NCI-H2196 (cell line): ENCODE measurements around the gene PTTG2.
"Not testable (repeated sequence)": the region's sequence is repeated elsewhere in the genome, so short reads cannot be mapped to it uniquely, and the experiment has no call there.

Experiments
- DNase-seq: peaks from one replicate; lab custom pipeline; 2025; ENCODE audit not compliant: unreplicated experiment; lab: John Stamatoyannopoulos, UW

Gene PTTG2

GRCh38 chr4:37960098-37960497 lies at the start of gene PTTG2:
TSS of gene PTTG2 (plus strand) at chr4:37960398. CDS start at chr4:37960435, 37 bp downstream.
- no peak for DNase-seq

- no peak for DNase-seq
Observed at GRCh38 chr4:37914539-37914938, 45.7 kb upstream of the PTTG2 start.

- no peak for DNase-seq
Observed at GRCh38 chr4:37917388-37917787, 42.8 kb upstream of the PTTG2 start.

GRCh38 chr4:37918653-37919052 lies 41.5 kb upstream of the PTTG2 start:
- DNase-seq, result no peak

GRCh38 chr4:37922328-37922727 lies 37.9 kb upstream of the PTTG2 start:
- DNase-seq, result no peak

- not testable (repeated sequence) for DNase-seq
Observed at GRCh38 chr4:37923089-37923488, 37.1 kb upstream of the PTTG2 start.

GRCh38 chr4:37924946-37925345 lies 35.3 kb upstream of the PTTG2 start:
- DNase-seq, result no peak

- no peak for DNase-seq
Observed at GRCh38 chr4:37927434-37927833, 32.8 kb upstream of the PTTG2 start.

GRCh38 chr4:37928426-37929416 lies 31.5 kb upstream of the PTTG2 start:
- DNase-seq, result no peak

- DNase-seq, result no peak
Observed at GRCh38 chr4:37934096-37934495, 26.1 kb upstream of the PTTG2 start.

- no peak for DNase-seq
Observed at GRCh38 chr4:37934609-37935008, 25.6 kb upstream of the PTTG2 start.

- DNase-seq, result no peak
Observed at GRCh38 chr4:37935026-37935425, 25.2 kb upstream of the PTTG2 start.

GRCh38 chr4:37936889-37937498 lies 23.2 kb upstream of the PTTG2 start:
- no peak for DNase-seq

- no peak for DNase-seq
Observed at GRCh38 chr4:37938208-37938607, 22.0 kb upstream of the PTTG2 start.

- DNase-seq, result no peak
Observed at GRCh38 chr4:37946503-37947179, 13.6 kb upstream of the PTTG2 start.

GRCh38 chr4:37948542-37948941 lies 11.7 kb upstream of the PTTG2 start:
- no peak for DNase-seq

GRCh38 chr4:37949636-37950426 lies 10.4 kb upstream of the PTTG2 start:
- no peak for DNase-seq

- DNase-seq, result no peak
Observed at GRCh38 chr4:37951461-37952352, 8.5 kb upstream of the PTTG2 start.

GRCh38 chr4:37953156-37953555 lies 7.0 kb upstream of the PTTG2 start:
- no peak for DNase-seq
